HL-60 (cell line): ENCODE data around the gene GLIPR1L2.

Experiments
- CTCF ChIP-seq: IDR thresholded peaks from one replicate; pipeline ENCODE4 v1.5.1; 2011; ENCODE audit warnings: low read length, control low read depth, inconsistent platforms; ENCODE audit not compliant: insufficient read depth
- GABPA ChIP-seq: IDR thresholded peaks from 2 replicates; pipeline ENCODE4 v1.6.1; 2012; ENCODE audit warnings: low read depth
- POLR2AphosphoS5 ChIP-seq: IDR thresholded peaks from 2 replicates; pipeline ENCODE4 v1.6.1; 2012; ENCODE audit warnings: low read depth
- SPI1 ChIP-seq: IDR thresholded peaks from 2 replicates; pipeline ENCODE4 v1.6.1; 2012; ENCODE audit warnings: low read depth, mild to moderate bottlenecking, borderline replicate concordance
- TF ChIP-seq, protein P1 (sequence below): IDR thresholded peaks from 2 replicates; pipeline ENCODE4 v1.6.1; 2012; ENCODE audit warnings: low read depth; ENCODE audit not compliant: insufficient replicate concordance

DNA sequence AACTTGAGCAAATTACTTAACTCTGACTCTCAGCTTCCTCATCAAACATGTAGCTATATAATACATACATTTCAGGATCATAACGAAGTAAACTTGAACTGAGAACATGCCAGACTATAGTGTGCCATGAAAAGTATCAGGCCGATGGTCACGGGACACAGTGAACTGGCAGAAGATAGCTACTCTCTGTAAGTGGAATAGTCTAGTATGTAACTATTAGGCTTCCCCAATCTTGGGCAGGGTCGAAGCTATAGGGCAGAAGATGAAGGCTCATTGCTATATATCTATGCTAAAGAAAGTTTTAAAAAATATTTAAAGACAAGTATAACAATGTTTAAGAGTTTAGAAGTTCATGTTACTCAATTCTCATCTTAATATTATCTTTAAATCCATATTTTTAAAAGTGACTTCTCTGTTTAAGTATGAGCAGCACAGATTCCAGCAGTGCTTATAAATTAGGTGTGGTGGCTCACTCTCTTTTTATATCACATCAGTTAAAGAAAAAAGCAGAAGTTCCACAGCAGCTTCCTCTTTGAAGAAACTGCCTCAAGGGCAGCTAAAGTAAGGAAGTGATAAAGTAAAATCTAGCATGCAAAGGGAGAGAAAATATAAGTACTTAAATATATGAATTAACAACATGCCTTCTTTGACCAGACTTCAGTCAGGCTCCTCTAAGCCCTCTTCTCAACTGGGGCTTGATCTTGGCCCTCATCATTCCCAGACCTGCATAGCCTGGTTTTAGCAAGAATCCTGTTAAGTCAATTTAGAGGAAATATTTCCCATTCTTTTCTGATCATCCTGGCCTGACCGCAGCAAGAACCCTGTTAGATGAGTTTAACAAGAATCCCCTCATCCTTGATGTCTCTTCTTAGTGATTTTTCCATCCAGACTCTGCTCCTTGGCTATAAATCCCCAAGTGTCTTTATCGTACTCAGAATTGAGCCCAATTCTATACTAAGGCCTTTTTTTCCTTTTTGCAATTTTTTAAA is 81.3 kb downstream of the GLIPR1L2 start:
- no peak for TF ChIP-seq CTCF
- TF ChIP-seq, protein P1, sequence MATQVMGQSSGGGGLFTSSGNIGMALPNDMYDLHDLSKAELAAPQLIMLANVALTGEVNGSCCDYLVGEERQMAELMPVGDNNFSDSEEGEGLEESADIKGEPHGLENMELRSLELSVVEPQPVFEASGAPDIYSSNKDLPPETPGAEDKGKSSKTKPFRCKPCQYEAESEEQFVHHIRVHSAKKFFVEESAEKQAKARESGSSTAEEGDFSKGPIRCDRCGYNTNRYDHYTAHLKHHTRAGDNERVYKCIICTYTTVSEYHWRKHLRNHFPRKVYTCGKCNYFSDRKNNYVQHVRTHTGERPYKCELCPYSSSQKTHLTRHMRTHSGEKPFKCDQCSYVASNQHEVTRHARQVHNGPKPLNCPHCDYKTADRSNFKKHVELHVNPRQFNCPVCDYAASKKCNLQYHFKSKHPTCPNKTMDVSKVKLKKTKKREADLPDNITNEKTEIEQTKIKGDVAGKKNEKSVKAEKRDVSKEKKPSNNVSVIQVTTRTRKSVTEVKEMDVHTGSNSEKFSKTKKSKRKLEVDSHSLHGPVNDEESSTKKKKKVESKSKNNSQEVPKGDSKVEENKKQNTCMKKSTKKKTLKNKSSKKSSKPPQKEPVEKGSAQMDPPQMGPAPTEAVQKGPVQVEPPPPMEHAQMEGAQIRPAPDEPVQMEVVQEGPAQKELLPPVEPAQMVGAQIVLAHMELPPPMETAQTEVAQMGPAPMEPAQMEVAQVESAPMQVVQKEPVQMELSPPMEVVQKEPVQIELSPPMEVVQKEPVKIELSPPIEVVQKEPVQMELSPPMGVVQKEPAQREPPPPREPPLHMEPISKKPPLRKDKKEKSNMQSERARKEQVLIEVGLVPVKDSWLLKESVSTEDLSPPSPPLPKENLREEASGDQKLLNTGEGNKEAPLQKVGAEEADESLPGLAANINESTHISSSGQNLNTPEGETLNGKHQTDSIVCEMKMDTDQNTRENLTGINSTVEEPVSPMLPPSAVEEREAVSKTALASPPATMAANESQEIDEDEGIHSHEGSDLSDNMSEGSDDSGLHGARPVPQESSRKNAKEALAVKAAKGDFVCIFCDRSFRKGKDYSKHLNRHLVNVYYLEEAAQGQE = no peak
- TF ChIP-seq POLR2AphosphoS5 = no peak
- TF ChIP-seq GABPA = no peak
- TF ChIP-seq SPI1 = peak; percentile 96
